PC-3 (cell line): Measurements from ENCODE around the gene RGPD4.

Experiments
- EZH2phosphoT487 ChIP-seq: fragments of 300-600 bp; sonication (generic); IDR thresholded peaks from 2 replicates; pipeline ENCODE4 v1.6.1; 2018; ENCODE audit warnings: mild to moderate bottlenecking, antibody characterized with exemption, low read length, borderline replicate concordance
- TF ChIP-seq, protein P1 (sequence below): fragments of 300-600 bp; sonication (generic); conservative IDR thresholded peaks from 2 replicates; pipeline ENCODE4 v1.5.1; 2017; ENCODE audit warnings: antibody characterized with exemption, low read depth, mild to moderate bottlenecking, low read length

DNA sequence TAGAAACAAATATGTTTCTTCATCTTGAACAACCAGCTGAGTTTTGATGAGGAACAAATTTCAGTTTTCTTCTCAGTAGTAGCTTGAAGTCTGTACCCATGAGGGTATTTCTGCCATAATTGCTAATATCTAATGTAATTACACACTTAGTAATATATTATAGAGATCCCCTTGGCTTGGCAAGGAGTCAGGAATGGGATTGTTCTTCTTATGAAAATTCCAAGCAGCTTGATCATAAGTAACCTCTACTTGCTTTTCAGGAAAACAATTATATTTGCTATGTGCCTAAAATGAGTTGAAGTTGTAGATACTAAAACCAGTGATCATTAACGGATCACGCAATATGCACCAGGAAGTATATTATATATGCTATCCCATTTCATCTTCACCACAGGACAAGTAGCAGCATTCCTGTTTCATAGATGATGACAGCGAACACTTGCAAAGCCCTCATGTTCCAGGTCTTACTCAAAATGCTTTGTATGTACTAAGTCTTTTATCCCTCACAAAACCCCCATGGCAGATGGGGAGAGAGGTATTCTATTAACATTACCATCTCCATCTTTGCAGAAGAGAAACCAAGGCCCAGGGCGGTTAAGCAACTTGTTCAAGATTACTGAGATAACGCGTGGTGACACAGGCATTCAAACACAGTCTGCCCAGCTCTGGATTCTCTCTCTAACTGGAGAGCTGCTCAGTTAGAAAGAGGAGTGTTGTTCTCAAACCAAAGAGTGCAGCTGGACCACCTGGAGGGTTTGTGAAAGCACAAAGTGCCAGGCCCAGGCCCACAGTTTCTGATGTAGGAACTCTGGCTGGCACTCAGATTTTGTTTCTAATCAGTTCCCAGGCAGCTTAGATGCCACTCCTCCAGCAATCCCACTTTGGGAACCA lies 21.8 kb upstream of the RGPD4 start:
- TF ChIP-seq EZH2phosphoT487, result no peak
- TF ChIP-seq, protein P1, sequence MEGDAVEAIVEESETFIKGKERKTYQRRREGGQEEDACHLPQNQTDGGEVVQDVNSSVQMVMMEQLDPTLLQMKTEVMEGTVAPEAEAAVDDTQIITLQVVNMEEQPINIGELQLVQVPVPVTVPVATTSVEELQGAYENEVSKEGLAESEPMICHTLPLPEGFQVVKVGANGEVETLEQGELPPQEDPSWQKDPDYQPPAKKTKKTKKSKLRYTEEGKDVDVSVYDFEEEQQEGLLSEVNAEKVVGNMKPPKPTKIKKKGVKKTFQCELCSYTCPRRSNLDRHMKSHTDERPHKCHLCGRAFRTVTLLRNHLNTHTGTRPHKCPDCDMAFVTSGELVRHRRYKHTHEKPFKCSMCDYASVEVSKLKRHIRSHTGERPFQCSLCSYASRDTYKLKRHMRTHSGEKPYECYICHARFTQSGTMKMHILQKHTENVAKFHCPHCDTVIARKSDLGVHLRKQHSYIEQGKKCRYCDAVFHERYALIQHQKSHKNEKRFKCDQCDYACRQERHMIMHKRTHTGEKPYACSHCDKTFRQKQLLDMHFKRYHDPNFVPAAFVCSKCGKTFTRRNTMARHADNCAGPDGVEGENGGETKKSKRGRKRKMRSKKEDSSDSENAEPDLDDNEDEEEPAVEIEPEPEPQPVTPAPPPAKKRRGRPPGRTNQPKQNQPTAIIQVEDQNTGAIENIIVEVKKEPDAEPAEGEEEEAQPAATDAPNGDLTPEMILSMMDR, result no peak
